ENCODE data around the gene ICAM4.
"Not testable (repeated sequence)": the region's sequence is repeated elsewhere in the genome, so short reads cannot be mapped to it uniquely, and the experiment has no call there.

The ICAM4 gene

GRCh38 chr19:10286803-10287737, at the start of gene ICAM4:
Gene ICAM4 (plus strand): TSS chr19:10286955. CDS start chr19:10287013, 58 bp downstream.
- DNase-seq: no peak

DNA sequence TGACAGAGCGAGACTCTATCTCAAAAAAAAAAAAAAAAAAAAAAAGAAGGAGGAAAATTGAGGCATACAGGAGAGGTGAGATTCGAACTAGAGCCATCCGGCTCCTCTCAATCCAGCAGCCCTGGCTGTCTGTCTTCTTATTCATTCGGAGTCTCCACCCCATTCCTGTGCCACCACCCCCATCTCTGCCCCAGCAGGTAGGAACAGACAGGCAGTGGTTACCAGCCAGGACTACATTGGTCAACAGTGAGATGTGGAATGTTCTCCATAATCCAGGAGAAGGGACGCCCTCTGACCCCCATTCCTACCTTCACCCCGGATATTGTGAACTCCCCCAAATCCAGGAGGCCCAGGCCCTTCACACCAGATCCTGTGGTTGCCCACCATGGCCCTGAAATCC, 49.1 kb upstream of the ICAM4 start:
- DNase-seq: no peak

GRCh38 chr19:10238172-10238783, 48.5 kb upstream of the ICAM4 start:
- DNase-seq: peak; percentile 88

GRCh38 chr19:10241826-10242449, 44.8 kb upstream of the ICAM4 start:
- DNase-seq: not testable (repeated sequence)

GRCh38 chr19:10243606-10244005, 43.1 kb upstream of the ICAM4 start:
- DNase-seq: no peak

- no peak for DNase-seq
Measured at GRCh38 chr19:10245189-10245939, 41.4 kb upstream of the ICAM4 start.

GRCh38 chr19:10246511-10246910, 40.2 kb upstream of the ICAM4 start:
- no peak for DNase-seq

DNA sequence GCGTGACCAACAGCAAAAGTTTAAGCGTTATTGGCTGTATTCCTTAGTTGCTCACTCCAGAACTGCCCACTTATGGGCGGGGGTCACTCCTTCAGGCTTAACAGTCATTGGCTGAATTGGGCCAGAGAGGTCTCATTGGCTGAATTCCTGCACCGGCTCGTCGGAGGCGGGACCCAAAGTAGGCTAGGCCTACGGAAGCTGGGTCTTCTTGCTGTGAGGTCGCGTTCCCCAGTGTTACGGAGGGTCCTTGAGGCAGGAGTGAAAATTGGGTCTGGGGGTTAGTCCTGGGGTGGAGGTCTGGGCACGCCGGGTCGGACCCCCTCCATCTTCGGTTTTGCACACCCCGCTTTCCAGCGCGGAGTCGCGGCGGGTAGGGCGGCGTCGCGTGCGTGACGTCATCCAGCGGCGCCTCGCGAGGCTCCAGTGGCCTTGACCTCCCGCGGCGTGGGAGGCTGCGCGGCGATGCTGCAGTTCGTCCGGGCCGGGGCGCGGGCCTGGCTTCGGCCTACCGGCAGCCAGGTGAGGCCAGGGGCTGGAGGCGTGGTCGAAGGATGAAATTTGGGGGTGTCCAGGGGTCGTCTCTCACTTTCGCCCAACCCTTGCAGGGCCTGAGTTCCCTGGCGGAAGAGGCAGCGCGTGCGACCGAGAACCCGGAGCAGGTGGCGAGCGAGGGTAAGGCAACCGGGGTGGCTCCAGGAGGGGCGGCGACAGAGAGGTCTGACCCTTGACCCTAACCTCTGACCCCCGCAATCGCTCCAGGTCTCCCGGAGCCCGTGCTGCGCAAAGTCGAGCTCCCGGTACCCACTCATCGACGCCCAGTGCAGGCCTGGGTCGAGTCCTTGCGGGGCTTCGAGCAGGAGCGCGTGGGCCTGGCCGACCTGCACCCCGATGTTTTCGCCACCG, 34.7 kb upstream of the ICAM4 start, which contains the start of gene MRPL4:
TSS of gene MRPL4 (plus strand) at position 423 of the 903 bp plus-strand sequence. CDS start at position 463, 40 bp downstream.
- DNase-seq: peak; percentile 98

DNA sequence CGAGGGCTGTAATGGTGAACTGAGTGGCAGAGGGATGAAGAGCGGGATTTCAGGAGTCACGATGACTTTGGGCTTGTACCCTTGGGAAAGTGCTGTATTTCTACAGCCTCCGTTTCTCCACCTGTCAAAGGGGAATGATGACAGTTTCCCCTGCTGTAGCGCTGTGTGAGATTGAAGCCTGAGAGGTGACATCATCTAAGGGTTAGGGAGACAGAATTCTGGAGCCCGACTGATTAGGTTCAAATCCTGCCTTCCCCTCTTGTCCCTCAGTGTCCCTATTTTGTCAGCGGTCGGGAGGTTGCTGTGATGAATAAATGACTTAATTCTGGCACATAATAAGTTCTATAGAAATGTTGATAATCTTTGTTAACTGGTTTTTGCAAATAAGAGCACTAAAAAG, 34.0 kb upstream of the ICAM4 start:
- no peak for DNase-seq

DNA sequence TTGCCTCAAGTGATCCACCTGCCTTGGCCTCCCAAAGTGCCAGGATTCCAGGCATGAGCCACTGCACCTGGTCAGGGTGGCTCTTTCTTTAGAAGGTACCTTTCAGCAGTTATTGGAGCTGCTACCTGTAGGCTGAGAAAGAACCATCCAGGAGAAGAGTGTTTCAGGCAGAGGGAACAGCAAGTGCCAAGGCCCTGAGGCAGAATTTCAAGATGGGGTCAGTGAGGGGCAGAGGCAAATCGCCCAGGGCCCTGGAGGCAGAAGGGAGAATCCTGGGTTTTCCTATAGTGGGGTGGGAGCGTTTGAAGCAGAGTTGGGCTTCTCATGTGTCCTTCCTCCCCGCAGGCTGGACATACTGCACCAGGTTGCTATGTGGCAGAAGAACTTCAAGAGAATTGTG, 32.5 kb upstream of the ICAM4 start:
- DNase-seq: no peak

- DNase-seq: no peak
Measured at GRCh38 chr19:10255358-10255757, 31.4 kb upstream of the ICAM4 start.

DNA sequence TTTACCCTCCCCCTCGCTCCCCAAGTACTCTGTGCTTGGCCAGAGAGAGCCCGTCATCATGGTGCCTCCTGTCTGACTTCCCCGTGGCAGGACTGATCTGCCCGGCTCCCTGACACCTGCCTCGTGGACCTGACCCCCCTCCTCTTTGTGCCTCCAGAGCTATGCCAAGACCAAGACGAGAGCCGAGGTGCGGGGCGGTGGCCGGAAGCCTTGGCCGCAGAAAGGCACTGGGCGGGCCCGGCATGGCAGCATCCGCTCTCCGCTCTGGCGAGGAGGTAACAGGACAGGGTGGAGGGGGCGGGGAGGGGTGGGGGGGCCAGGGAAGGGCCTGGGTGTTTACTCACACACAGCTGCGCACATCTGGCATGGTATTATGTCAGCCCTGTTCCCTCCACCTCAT, 30.2 kb upstream of the ICAM4 start:
- no peak for DNase-seq

GRCh38 chr19:10256970-10257615, 29.7 kb upstream of the ICAM4 start:
- DNase-seq: no peak

- no peak for DNase-seq
Measured at GRCh38 chr19:10258080-10258710, 28.6 kb upstream of the ICAM4 start.

- DNase-seq: peak; percentile 82
Measured at GRCh38 chr19:10259162-10259905, 27.4 kb upstream of the ICAM4 start.

GRCh38 chr19:10260141-10260584, 26.6 kb upstream of the ICAM4 start:
- DNase-seq: no peak

DNA sequence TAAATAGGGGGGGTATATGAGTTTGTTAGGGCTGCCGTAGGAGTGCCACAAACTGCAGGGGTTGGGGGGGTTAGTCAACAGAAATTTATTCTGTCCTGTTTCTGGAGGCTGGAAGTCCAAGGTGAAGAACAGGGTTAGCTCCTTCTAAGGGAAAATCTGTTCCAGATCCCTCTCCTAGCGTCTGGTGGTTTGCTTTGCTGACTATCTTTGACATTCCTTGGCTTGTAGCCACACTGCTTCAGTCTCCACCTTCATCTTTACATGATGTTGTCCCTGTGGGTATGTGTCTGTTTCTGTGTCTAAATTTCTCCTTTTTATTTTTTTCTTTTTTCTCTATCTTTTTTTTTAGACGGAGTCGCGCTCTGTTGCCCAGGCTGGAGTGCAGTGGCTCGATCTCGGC, 24.0 kb upstream of the ICAM4 start:
- no peak for DNase-seq

GRCh38 chr19:10266706-10267105, 20.0 kb upstream of the ICAM4 start:
- no peak for DNase-seq

- no peak for DNase-seq
Measured at GRCh38 chr19:10268071-10268470, 18.7 kb upstream of the ICAM4 start.
